ENCODE measurements around the gene PDXK.

PDXK gene

GRCh38 chr21:43744725-43745124 is 25.8 kb downstream of the PDXK start:
- H3K4me2 ChIP-seq (ENCODE audit: low read depth, low read length, poor library complexity, severe bottlenecking): no peak overlapping the region
- H3K27ac ChIP-seq (ENCODE audit: low read depth, low read length): no peak overlapping the region
- H3K9me3 ChIP-seq (ENCODE audit: insufficient read depth, low read length): no peaks in the 10 kb centered on the region
- H3F3A ChIP-seq (ENCODE audit: insufficient read depth): no peaks in the 10 kb centered on the region
- H3K9ac ChIP-seq (ENCODE audit: low read length): no peak overlapping the region
- no peaks in the 10 kb centered on the region for H3K79me2 ChIP-seq (ENCODE audit: insufficient read depth, low read length)
- H3K36me3 ChIP-seq (ENCODE audit: low read length): no peaks in the 10 kb centered on the region
- H3K27me3 ChIP-seq (ENCODE audit: low read length): no peaks in the 10 kb centered on the region
- TF ChIP-seq EZH2phosphoT487 (conservative IDR thresholded peaks at IDR 0.05; ENCODE audit: low read length): no peak
- no peaks in the 10 kb centered on the region for H3K9me2 ChIP-seq (replicated peaks; ENCODE audit: insufficient read depth, low read length)
- H4K20me1 ChIP-seq (ENCODE audit: low read depth, low read length): no peaks in the 10 kb centered on the region
- no peak overlapping the region for H3K4me3 ChIP-seq (ENCODE audit: insufficient read depth, low read length, poor library complexity, severe bottlenecking)
- no peak overlapping the region for H2AFZ ChIP-seq (ENCODE audit: low read depth, low read length, severe bottlenecking)

- no peaks in the 10 kb centered on the region for H3K9me3 ChIP-seq (ENCODE audit: insufficient read depth, low read length)
- H3K27ac ChIP-seq (ENCODE audit: low read depth, low read length): no peak overlapping the region
Observed at GRCh38 chr21:43745772-43746517, 27.0 kb downstream of the PDXK start.

GRCh38 chr21:43748622-43749021 is 29.7 kb downstream of the PDXK start:
- Histone ChIP-seq H4K20me1 (ENCODE audit: low read depth, low read length) (no peaks in the 10 kb centered on the region), H3K9ac (ENCODE audit: low read length) (no peak overlapping the region), H3K4me3 (ENCODE audit: insufficient read depth, low read length, poor library complexity, severe bottlenecking) (no peak overlapping the region), H3K79me2 (ENCODE audit: insufficient read depth, low read length) (no peaks in the 10 kb centered on the region), H3K9me3 (ENCODE audit: insufficient read depth, low read length) (no peaks in the 10 kb centered on the region), H2AFZ (ENCODE audit: low read depth, low read length, severe bottlenecking) (no peak overlapping the region), H3K27ac (ENCODE audit: low read depth, low read length) (no peak overlapping the region), H3K9me2 (replicated peaks; ENCODE audit: insufficient read depth, low read length) (no peaks in the 10 kb centered on the region), H3K4me2 (ENCODE audit: low read depth, low read length, poor library complexity, severe bottlenecking) (no peak overlapping the region), H3K36me3 (ENCODE audit: low read length) (no peaks in the 10 kb centered on the region), H3K27me3 (ENCODE audit: low read length) (no peaks in the 10 kb centered on the region), H3F3A (ENCODE audit: insufficient read depth) (no peaks in the 10 kb centered on the region)
- no peak for TF ChIP-seq CTCF (IDR thresholded peaks at IDR 0.05; ENCODE audit: insufficient read depth, low read length, poor library complexity, severe bottlenecking)
- no peak for TF ChIP-seq EZH2phosphoT487 (conservative IDR thresholded peaks at IDR 0.05; ENCODE audit: low read length)

More at GRCh38 chr21:43745772-43746517, 27.0 kb downstream of the PDXK start:
- Histone ChIP-seq H3K27me3 (ENCODE audit: low read length) (no peaks in the 10 kb centered on the region), H4K20me1 (ENCODE audit: low read depth, low read length) (no peaks in the 10 kb centered on the region), H3K36me3 (ENCODE audit: low read length) (no peaks in the 10 kb centered on the region), H3K4me2 (ENCODE audit: low read depth, low read length, poor library complexity, severe bottlenecking) (no peak overlapping the region), H3F3A (ENCODE audit: insufficient read depth) (no peaks in the 10 kb centered on the region), H3K4me3 (ENCODE audit: insufficient read depth, low read length, poor library complexity, severe bottlenecking) (no peak overlapping the region), H3K79me2 (ENCODE audit: insufficient read depth, low read length) (no peaks in the 10 kb centered on the region), H3K9ac (ENCODE audit: low read length) (no peak overlapping the region), H2AFZ (ENCODE audit: low read depth, low read length, severe bottlenecking) (no peak overlapping the region), H3K9me2 (replicated peaks; ENCODE audit: insufficient read depth, low read length) (no peaks in the 10 kb centered on the region)
- TF ChIP-seq CTCF (IDR thresholded peaks at IDR 0.05; ENCODE audit: insufficient read depth, low read length, poor library complexity, severe bottlenecking): no peak
- TF ChIP-seq EZH2phosphoT487 (conservative IDR thresholded peaks at IDR 0.05; ENCODE audit: low read length): no peak

GRCh38 chr21:43749651-43750262 is 30.8 kb downstream of the PDXK start:
- Histone ChIP-seq H3K36me3 (ENCODE audit: low read length) (no peaks in the 10 kb centered on the region), H3K4me2 (ENCODE audit: low read depth, low read length, poor library complexity, severe bottlenecking) (no peak overlapping the region), H3K27ac (ENCODE audit: low read depth, low read length) (no peak overlapping the region), H3K9ac (ENCODE audit: low read length) (no peak overlapping the region), H3F3A (ENCODE audit: insufficient read depth) (no peaks in the 10 kb centered on the region), H3K9me3 (ENCODE audit: insufficient read depth, low read length) (no peaks in the 10 kb centered on the region), H3K4me3 (ENCODE audit: insufficient read depth, low read length, poor library complexity, severe bottlenecking) (no peak overlapping the region), H3K27me3 (ENCODE audit: low read length) (no peaks in the 10 kb centered on the region), H4K20me1 (ENCODE audit: low read depth, low read length) (no peaks in the 10 kb centered on the region), H2AFZ (ENCODE audit: low read depth, low read length, severe bottlenecking) (no peak overlapping the region), H3K9me2 (replicated peaks; ENCODE audit: insufficient read depth, low read length) (no peaks in the 10 kb centered on the region), H3K79me2 (ENCODE audit: insufficient read depth, low read length) (no peaks in the 10 kb centered on the region)
- TF ChIP-seq EZH2phosphoT487 (conservative IDR thresholded peaks at IDR 0.05; ENCODE audit: low read length) (no peak), CTCF (IDR thresholded peaks at IDR 0.05; ENCODE audit: insufficient read depth, low read length, poor library complexity, severe bottlenecking) (no peak)
